Fibroblast of skin of abdomen (primary cell): ENCODE data around the gene KIFC3.
"Not testable (repeated sequence)": the region's sequence is repeated elsewhere in the genome, so short reads cannot be mapped to it uniquely, and the experiment has no call there.

Source experiments
- DNase-seq: peaks from one replicate; pipeline ENCODE4 v3.0.0-alpha.2; 2013

The KIFC3 gene

DNA sequence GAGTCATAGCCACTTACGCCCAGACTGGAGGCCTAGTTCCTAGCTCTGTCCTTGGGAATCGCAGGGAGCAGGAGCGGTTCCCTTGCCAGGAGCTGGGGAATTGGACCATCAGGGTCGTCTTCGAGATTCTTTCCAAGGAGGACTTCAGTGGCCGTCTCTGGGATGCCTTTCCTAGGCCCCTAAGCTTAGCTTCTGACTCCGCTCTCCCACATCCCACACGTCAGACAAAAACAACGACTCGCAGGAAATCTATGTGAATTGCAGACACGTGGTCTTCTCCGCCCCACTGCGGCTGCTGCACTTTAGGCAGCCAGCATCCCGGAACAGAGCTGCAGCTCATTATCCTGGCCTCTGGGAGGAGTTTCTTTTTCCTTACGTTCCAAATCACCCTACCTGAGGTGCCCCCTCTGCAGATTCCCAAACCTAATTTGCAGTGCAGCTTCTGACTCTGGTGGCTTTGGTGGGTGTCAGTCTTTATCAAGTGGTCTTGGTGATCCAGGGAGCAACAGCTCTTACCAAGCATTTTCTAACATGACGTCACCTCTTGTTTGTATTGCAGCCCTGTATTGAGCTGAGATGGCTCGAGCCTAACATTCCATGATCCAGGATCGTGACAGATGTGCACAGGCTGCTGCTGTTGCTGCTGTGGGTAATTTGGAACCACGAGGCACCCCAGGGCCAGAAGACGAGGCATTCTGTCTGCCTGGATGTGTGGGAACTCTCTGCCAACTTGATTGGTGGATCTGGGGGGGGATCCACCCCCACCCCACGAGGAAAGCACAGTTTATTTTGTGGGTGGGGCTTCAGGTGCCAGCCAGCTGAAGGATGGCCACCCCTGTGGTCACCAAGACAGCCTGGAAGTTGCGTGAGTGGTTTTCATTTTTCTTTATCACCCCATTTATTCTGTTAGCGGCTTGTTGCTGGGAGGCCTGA, 65.6 kb downstream of the KIFC3 start:
- DNase-seq = peak; percentile 72

DNA sequence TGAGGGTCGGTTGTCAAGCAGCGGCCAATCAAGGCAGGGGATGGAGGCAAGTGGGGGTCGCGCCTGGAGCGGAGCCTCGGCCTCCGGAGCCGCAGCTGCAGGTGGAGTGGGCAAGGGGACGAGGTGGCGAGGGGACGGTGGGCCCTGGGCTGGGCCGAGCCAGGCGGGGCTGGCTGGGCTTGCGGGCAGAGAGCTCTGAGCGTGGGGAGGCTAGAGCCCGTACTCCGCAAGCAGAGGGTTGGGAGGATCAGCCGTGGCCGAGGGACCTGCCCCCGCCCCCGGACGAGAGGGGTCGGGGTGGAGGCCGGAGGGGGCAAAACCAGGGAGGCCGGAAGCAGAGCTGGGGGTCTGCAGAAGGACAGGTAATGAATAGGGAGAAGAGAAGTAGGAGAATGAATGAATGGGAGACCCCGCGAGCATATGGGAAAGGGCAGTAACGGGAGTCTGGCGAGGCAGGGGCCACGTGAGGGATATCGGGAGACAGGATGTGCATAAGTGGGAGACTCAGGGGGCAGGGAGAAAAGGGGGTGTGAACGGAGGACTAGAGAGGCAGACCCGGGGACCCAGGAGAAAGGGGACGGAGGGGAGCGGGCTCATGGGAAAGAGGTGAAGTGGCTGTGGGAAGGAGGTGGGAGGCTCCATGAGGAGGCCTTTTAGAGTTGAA, 66.4 kb downstream of the KIFC3 start, which contains the start of gene KATNB1:
Gene KATNB1 (plus strand): TSS at position 16 of the 664 bp plus-strand sequence. CDS start 1,474 bp downstream, outside the sequence.
- peak; percentile 7 for DNase-seq

DNA sequence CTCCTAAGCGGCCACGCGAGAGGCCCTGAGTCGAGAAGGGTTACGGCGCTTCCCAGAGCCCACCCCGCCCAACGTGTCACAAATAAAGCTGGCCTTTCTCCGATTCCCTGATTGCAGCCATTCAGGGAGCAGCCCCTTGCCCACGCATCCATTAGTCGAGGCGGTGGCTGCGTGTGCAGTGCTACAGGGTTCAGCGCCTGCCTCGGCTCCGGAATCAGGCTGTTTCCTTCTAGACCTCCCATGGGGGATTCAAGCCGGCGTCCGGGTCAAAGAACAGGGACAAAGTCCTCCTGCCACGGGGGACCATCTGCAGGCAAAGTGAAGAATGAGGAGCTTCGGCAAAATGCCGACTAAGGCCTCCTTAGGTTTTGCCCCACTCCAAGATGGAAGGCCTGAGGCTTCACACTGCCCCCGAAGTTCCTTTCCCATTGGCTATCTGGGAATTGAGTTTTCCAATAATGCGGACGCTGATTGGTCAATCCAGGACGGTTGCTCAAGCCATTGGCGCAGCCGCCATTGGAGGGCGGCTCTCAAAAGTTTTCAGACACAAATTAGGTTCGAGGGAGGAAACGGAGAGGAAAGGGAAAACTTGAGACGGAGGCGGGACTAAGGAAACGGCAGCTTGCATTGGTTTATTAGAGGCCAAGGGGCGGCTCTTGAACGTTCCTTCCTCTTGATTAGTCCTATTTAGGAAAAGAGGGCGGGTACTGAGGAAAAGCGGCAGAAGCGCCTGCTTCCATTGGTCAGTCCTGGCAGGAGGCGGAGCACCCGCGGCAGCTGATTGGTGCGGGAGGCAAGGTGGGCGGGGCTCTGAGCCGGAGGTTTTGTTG, 67.2 kb downstream of the KIFC3 start:
- DNase-seq = peak; percentile 100

DNA sequence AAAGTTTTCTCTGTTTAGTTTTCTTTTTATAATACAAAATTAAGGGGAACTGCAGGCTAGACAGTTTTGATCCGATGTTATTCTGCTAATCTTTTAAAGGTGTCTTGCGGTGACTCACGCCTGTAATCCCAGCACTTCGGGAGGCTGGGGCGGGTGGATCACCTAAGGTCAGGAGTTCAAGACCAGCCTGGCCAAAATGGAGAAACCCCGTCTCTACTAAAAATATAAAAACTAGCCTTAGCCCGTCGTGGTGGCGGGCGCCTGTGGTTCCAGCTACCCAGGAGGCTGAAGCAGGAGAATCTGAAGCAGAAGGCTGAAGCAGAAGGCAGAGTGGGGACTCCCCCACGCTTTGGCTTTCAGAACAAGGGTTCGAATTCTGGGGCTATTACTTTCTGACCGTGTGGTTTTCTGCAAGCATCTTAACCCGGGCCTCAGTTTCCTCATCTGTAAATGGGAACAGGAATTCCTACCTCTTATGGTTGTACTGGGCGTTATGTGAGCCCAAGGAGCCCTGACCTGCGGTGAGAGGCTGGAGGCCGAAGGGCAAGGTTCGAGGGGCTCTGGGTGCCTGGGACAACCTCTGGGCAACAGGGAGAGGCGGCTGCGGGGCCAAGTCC, 67.9 kb downstream of the KIFC3 start:
- no peak for DNase-seq

DNA sequence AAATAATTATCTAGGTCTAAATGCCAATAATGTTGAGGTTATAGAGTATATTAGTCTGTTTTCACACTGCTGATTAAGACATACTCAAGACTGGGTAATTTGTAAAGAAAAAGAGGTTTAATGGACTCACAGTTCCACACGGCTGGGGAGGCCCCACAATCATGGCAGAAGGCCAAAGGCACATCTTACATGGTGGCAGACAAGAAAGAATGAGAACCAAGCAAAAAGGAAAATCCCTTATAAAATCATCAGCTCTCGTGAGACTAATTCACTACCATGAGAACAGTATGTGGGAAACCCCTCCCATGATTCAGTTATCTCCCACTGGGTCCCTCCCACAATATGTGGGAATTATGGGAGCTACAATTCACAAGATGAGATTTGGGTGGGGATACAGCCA, 69.6 kb downstream of the KIFC3 start:
- no peak for DNase-seq

DNA sequence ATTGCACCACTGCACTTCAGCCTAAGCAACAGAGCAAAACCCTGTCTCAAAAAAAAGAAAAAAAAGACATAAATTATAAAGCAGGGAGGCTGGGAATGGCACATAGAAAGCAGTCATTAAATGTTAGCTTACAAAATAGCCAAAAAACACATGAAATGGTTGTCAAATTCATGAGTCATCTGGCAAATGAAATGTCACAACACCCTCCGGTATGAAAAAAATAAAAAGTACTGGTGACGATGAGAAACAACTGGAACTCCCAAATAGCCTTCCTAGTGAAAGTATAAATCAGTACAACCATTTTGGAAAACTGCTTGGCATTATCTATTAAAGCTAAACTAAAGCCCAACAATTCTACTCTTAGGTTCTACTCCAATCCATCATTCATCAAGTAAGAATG, 70.3 kb downstream of the KIFC3 start:
- DNase-seq = peak; percentile 15

DNA sequence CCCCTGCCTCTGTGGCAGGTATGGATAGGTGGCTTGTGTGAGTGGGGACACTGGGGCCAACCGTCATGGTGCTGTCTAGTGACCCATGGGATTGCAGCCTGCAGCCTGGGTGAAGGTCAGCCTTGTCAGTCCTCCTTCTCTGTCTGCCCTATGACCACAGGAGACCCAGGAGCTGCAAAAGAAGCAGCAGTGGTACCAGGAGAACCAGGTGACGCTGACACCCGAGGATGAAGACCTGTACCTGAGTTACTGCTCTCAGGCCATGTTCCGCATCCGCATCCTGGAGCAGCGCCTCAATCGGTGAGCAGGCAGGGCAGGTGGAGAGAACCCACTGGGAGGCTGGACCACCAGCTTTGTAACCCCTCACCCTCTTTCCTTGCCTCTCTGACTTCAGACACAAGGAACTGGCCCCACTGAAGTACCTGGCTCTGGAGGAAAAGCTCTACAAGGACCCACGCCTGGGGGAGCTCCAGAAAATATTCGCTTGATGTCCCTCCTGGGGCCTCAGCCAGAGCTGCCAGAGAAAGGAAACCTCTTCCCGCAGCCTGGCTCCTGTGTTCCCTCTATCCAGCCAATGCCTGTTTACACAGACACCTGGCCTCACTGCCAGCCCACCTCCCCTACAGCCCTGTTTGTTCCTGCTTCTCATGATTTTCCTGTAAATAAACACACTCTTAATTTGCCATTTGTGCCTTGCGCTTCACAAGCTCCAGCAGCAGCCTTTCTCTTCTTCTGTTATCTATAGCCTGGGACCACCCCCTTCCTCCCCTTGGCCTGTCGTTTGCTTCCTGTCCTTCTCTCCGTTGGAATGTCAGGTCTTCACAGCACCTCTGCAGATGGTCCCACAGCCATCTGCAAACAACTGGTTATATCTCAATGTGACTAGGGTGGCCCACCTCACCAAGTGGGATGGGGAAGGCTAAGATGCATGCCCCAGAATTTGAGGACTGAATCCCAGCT, 71.2 kb downstream of the KIFC3 start:
- DNase-seq = no peak

DNA sequence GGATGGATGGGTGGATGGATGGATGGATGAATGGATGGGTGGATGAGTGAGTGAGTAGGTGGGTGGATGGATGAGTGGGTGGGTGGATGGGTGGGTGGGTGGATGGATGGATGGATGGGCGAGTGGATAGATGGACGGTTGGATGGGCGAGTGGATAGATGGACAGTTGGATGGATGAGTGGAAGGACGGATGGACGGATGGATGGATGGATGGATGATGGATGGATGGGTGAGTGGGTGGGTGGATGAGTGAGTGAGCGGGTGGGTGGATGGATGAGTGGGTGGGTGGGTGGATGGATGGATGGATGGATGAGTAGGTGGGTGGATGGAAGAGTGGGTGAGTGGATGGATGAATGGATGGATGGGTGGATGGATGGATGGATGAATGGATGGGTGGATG, 72.4 kb downstream of the KIFC3 start:
- not testable (repeated sequence) for DNase-seq

DNA sequence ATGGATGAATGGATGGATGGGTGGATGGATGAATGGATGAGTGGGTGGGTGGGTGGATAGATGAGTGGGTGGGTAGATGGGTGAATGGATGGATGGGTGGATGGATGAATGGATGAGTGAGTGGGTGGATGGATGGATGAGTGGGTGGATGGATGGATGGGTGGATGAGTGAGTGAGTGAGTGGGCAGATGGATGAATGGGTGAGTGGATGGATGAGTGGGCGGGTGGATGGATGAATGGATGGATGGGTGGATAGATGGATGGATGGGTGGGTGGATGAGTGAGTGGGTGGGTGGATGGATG, 73.2 kb downstream of the KIFC3 start:
- DNase-seq = no peak

DNA sequence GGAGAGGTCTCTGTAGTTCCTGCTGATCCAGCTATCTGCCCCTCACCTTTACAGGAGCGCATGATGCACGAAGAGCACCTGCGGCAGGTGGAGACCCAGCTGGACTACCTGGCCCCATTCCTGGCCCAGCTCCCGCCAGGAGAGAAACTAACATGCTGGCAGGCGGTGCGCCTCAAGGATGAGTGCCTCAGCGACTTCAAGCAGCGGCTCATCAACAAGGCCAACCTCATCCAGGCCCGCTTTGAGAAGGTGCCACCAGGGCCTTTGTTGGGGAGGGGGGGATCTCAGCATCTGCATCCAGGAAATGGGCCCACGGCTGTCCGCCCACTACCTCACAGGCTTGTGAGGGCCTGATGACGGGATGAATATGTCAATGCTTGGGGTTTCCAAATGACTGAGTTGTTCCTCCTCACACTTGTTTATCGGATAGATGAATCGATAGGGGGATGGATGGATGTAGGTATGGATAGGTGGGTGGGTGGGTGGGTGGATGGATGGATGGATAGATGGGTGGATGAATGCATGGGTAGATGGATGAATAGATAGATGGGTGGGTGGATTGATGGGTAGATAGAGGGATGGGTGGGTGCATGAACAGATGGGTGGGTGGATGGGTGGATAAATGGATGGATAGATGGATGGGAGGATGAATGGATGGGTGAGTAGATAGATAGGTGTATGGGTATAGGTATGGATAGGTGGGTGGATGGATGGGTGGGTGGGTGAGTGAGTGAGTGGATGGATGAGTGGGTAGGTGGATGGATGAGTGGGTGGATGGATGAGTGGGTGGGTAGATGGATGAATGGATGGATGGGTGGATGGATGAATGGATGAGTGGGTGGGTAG, 73.7 kb downstream of the KIFC3 start:
- DNase-seq = no peak

DNA sequence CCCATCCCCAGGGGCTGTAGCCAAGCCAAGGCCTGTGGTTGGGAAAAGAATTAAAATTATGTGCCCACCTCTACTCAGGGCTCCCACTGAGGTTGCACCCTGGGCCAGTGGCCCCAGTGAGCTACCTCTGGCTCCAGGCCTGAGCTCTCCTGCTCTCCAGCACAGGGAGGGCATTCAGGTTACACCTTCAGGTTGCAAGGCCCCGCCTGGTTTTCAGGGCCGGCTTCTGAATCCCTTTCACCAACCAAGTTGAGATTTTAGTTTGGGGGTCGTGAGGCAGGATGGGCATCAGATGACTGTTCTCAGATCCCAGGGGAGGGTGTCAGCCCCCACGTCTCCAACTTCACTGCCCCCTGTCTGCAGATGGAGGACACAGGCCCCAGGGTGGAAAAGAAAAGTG, 74.7 kb downstream of the KIFC3 start:
- DNase-seq = no peak

DNA sequence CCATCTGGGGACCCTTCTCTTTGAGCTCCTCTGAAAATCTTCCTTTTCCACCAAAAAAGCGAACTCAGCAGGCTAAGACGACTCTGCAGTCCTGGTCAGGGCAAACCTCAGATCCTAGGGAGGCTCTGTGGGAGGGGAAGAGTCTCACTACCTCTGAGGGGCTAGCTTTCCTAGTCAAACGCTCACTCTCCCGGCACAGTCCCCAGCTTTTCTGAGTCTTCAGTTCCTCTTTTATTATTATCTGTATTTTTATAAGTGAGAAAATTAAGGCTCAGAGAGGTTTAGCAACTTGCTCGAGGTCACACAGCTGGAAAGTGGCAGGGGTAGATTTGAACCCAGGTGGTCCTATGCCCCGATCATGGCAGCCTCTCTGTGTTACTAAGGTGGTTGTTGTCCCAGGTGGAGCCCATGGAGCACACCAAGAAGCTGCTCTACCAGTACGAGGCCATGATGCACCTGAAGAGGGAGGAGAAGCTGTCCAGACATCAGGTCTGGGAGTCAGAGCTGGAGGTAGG, 75.8 kb downstream of the KIFC3 start:
- no peak for DNase-seq

DNA sequence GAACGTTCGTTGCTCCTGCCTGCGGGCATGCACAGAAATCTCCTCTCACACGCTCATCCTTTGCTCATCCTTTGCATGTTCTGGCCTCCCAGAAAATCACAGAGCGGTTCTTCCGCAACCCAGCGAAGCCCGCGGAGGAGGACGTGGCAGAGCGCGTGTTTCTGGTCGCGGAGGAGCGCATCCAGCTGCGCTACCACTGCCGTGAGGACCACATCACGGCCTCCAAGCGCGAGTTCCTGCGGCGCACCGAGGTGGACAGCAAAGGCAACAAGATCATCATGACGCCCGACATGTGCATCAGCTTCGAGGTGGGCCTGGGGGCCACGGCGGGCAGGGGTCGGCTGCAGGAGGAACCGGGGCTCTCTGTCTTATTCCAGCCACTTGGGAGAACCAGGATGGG, 76.3 kb downstream of the KIFC3 start:
- no peak for DNase-seq

DNA sequence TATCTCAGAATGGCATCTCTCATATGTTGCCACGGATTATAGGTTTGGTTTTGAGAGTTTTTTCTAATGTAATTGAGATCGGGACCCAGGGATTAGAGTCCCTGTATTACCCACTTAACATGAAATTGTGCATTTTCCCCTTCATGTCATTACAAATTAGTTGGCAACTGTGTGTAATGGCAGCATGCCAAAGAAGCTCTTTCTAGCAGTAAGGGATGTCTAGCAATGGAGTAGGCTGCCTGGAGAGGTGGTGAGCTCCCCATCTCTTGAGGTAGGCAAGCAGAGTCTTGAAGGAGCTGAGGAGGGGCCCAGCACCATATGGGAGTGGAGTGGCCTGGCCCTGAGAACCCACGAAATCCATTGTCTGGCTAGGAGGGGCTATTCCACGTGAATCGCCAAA, 76.7 kb downstream of the KIFC3 start:
- DNase-seq = no peak

DNA sequence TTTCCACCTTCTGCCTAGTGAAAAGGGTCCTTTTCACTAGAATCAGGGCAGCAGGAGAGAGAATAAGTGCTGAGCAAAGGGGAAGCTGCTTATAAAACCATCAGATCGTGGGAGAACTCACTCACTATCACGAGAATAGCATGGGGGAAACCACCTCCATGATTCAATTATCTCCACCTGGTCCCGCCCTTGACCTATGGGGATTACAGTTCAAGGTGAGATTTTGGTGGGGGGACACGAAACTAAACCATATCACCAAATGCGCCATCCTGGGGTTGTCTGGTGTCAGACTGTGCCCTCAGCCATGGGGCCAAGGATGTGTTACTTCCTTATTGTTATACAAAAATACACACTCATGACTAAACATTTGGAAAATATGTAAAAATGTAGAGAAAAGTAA, 77.1 kb downstream of the KIFC3 start:
- DNase-seq = no peak

DNA sequence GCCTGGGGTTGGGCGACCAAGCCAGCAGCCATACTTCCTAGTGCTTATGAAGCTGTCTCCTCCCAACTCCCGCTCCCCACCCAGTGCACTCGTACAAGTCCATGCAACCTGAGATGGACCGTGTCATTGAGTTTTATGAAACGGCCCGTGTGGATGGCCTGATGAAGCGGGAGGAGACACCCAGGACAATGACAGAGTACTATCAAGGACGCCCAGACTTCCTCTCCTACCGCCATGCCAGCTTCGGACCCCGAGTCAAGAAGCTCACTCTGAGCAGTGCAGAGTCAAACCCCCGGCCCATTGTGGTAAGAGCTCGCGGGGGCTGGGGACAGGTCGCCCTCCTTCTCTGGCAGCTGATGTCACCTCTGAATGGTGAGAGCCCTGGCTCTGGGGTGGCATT, 77.8 kb downstream of the KIFC3 start:
- no peak for DNase-seq

DNA sequence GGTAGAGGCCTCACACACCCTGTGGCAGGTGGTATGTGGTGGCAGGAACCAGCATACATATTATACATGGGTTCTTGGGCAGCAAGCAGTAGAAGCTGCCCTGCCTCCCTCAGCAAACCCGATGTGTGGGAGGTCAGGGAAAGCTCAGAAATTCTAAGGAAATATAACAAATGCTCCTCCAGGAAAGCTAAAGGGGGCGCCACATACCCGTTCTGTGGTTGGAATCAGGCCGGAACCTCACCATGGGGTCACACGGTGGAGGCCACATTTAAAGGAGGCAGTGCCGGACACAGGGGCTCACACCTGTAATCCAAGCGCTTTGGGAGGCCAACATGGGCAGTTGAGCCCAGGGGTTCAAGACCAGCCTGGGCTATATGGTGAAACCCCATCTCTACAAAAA, 79.1 kb downstream of the KIFC3 start:
- no peak for DNase-seq

DNA sequence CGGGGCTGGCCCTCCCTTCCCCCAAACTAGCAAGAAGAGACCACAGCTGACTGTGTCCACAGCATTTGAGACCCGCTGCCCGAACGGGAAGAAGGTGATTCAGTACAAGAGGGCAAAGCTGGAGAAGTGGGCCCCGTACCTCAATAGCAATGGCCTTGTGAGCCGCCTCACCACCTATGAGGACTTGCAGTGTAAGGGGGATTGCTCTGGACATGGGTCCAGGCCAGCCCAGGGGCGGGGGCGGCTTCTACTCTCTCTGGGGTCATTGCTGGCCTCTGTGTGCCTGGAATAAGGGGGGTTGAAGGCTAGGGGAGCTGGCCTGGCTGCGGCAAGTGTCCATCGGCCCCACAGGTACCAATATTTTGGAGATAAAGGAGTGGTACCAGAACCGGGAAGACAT, 79.6 kb downstream of the KIFC3 start:
- DNase-seq = no peak

DNA sequence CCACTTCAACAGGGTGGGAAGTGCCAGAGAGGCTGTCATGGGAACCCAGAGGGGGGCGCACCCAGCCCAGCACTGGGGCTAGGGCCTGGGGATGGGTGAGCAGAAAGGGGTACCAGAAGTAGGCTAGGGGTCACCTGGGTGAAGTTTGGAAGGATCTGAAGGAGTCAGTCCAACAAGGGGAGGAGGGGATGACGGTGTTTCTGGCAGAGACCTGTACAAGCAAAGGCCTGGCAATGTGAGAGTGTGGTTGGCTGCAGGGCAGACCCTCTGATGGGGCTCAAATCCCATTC, 80.1 kb downstream of the KIFC3 start:
- DNase-seq = no peak

DNA sequence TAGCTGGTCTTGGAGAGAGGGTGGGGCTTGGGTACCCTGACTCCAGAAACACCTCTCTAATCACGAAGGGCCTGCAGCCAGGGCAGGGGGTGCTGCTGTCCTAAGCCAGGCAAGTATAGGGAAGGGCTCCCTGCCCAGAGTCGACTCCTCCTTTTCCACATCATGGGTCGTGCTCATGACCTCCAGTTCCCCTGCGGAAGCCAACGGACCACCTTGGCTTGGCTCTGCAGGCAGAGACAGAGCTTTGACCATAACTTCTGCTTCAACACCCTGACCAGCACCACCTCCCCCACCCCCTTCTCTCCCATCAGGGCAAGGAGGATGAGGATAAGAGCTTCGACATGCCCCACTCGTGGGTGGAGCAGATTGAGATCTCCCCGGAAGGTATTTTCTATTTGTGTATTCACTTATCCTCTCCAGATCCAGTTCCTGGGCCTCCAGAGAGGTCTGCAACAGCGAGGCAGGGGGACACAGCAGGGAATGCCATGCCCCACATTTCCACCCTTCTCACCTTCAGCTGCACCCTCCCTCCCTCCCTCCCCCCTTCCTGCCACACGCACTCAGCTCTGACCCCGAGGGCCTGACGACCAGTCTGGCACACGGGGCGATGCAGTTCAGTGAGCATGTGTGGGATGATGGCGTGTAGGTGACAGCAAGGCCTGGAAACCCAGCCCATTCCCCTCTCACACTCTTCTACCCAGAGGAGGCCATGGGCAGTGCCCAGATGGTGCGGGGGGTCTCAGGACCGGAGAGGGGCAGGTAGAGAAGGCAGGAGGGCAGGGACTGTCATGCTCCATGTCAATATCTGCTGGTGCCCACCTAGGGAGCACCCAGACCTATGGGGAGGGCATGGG, 80.7 kb downstream of the KIFC3 start:
- no peak for DNase-seq
